IMR-90 (cell line): ENCODE data around the gene BRME1. TPM values are rescaled to one million over a fixed set of nuclear protein-coding genes. Genes with fewer than 3 reads are reported as not detected.

Experiments
- ATAC-seq: fragments of 200-7000 bp; cut with Tn5 transposase; 2 replicates; pipeline ENCODE4 v1.9.1; 2020; ENCODE audit warnings: low read depth, mild to moderate bottlenecking, moderate library complexity
- BruUV-seq: library from RNA; stranded (reverse); fragments of 400-500 nt; replicated peaks from 2 replicates; lab custom pipeline; 2021; lab: Mats Ljungman, UMichigan
- CTCF ChIA-PET: fragments of 300-600 bp; formaldehyde crosslinking; extraction: SDS; loops from one replicate; lab custom pipeline; 2021; ENCODE audit warnings: antibody characterized with exemption; lab: Yijun Ruan, JAX
- POLR2A ChIA-PET: fragments of 300-600 bp; sonication (Branson Sonifier 250); formaldehyde crosslinking; loops from one replicate; lab custom pipeline; 2022; ENCODE audit warnings: antibody characterized with exemption; ENCODE audit not compliant: unreplicated experiment; lab: Charles Lee
- DNase-seq: peaks from one replicate; pipeline ENCODE4 v3.0.0; 2013
- H2AFZ ChIP-seq: replicated peaks from 2 replicates; pipeline ENCODE3; 2013; ENCODE audit warnings: low read length, mild to moderate bottlenecking; ENCODE audit not compliant: poor library complexity
- H2AK5ac ChIP-seq: 2 replicates; pipeline ENCODE4 v1.6.1; 2013; ENCODE audit warnings: low read depth, low read length, inconsistent platforms
- H2AK9ac ChIP-seq: replicated peaks from 2 replicates; pipeline ENCODE3; 2013; ENCODE audit warnings: mild to moderate bottlenecking, low read depth, low read length, moderate library complexity; ENCODE audit not compliant: poor library complexity
- H2BK120ac ChIP-seq: 2 replicates; pipeline ENCODE4 v1.6.1; 2013; ENCODE audit warnings: low read depth, low read length, inconsistent platforms
- H2BK15ac ChIP-seq: 3 replicates; pipeline ENCODE4 v1.6.1; 2013; ENCODE audit warnings: low read depth, low read length, inconsistent platforms
- H2BK20ac ChIP-seq: 2 replicates; pipeline ENCODE4 v1.6.1; 2013; ENCODE audit warnings: low read depth, mild to moderate bottlenecking, inconsistent platforms, low read length, moderate library complexity
- H2BK5ac ChIP-seq: 2 replicates; pipeline ENCODE4 v1.6.1; 2013; ENCODE audit warnings: mild to moderate bottlenecking, low read depth, low read length, inconsistent platforms; ENCODE audit not compliant: poor library complexity, severe bottlenecking
- H3K14ac ChIP-seq: replicated peaks from 2 replicates; pipeline ENCODE4 v1.6.1; 2013; ENCODE audit warnings: low read depth, low read length, inconsistent platforms
- H3K18ac ChIP-seq: 2 replicates; pipeline ENCODE4 v1.6.1; 2013; ENCODE audit warnings: low read depth, low read length, control low read depth
- H3K23ac ChIP-seq: 2 replicates; pipeline ENCODE4 v1.6.1; 2013; ENCODE audit warnings: low read depth, low read length, inconsistent platforms
- H3K27ac ChIP-seq: 2 replicates; pipeline ENCODE4 v1.5.1; 2013; ENCODE audit warnings: mild to moderate bottlenecking, control low read depth, low read length; ENCODE audit not compliant: insufficient read depth
- H3K27me3 ChIP-seq: 2 replicates; pipeline ENCODE4 v1.6.1; 2013; ENCODE audit warnings: low read length; ENCODE audit not compliant: control insufficient read depth, insufficient read depth
- H3K36me3 ChIP-seq: 2 replicates; pipeline ENCODE4 v1.6.1; 2013; ENCODE audit warnings: low read length, mixed read lengths; ENCODE audit not compliant: control insufficient read depth, insufficient read depth
- H3K4ac ChIP-seq: 2 replicates; pipeline ENCODE4 v1.6.1; 2013; ENCODE audit warnings: low read depth, low read length, inconsistent platforms
- H3K4me1 ChIP-seq: 2 replicates; pipeline ENCODE4 v1.6.1; 2013; ENCODE audit warnings: low read length, mixed read lengths; ENCODE audit not compliant: control insufficient read depth, insufficient read depth
- H3K4me2 ChIP-seq: 2 replicates; pipeline ENCODE4 v1.6.1; 2013; ENCODE audit warnings: low read depth, mild to moderate bottlenecking, control low read depth, low read length, moderate library complexity
- H3K4me3 ChIP-seq: 2 replicates; pipeline ENCODE4 v1.5.1; 2013; ENCODE audit warnings: low read depth, mild to moderate bottlenecking, control low read depth, low read length, moderate library complexity; ENCODE audit not compliant: insufficient read depth
- H3K56ac ChIP-seq: 2 replicates; pipeline ENCODE4 v1.6.1; 2013; ENCODE audit warnings: low read length, inconsistent platforms; ENCODE audit not compliant: insufficient read depth; ENCODE audit errors: extremely low read depth
- H3K79me1 ChIP-seq, 2 experiments: 2 replicates each; pipeline ENCODE4 v1.6.1; 2013; ENCODE audit warnings: low read length in 2 of 2, inconsistent platforms in 1 of 2, low read depth in 1 of 2
- H3K9ac ChIP-seq: 2 replicates; pipeline ENCODE4 v1.6.1; 2013; ENCODE audit warnings: low read depth, low read length, control low read depth
- H3K9me1 ChIP-seq: 2 replicates; pipeline ENCODE4 v1.6.1; 2013; ENCODE audit warnings: low read length, inconsistent platforms; ENCODE audit not compliant: insufficient read depth
- H3K9me3 ChIP-seq: 2 replicates; pipeline ENCODE4 v1.6.1; 2013; ENCODE audit warnings: low read length; ENCODE audit not compliant: control insufficient read depth, insufficient read depth
- H4K20me1 ChIP-seq: 2 replicates; pipeline ENCODE4 v1.6.1; 2013; ENCODE audit warnings: low read length, inconsistent platforms; ENCODE audit not compliant: insufficient read depth
- H4K5ac ChIP-seq: 2 replicates; pipeline ENCODE4 v1.6.1; 2013; ENCODE audit warnings: mild to moderate bottlenecking, low read depth, low read length, control low read depth
- H4K8ac ChIP-seq, 2 experiments: 2 replicates each; pipeline ENCODE4 v1.6.1; 2013; ENCODE audit warnings: low read depth in 2 of 2, low read length in 2 of 2, control low read depth in 1 of 2, inconsistent platforms in 1 of 2
- H4K91ac ChIP-seq: 2 replicates; pipeline ENCODE4 v1.6.1; 2013; ENCODE audit warnings: low read depth, low read length, inconsistent platforms; ENCODE audit not compliant: insufficient read depth
- FOS ChIP-seq: fragments of 150-350 bp; IDR thresholded peaks from 2 replicates; pipeline ENCODE4 v1.6.1; 2016; ENCODE audit warnings: low read depth, low read length
- MAFK ChIP-seq: IDR thresholded peaks from 2 replicates; pipeline ENCODE4 v1.6.1; 2012; ENCODE audit warnings: low read depth, low read length, improper control_type of control experiment
- MAZ ChIP-seq: IDR thresholded peaks from 2 replicates; pipeline ENCODE4 v1.6.1; 2012; ENCODE audit warnings: low read depth, mild to moderate bottlenecking, low read length, improper control_type of control experiment, moderate library complexity, borderline replicate concordance
- MXI1 ChIP-seq: IDR thresholded peaks from 2 replicates; pipeline ENCODE4 v1.6.1; 2012; ENCODE audit warnings: low read depth, mild to moderate bottlenecking, low read length, moderate library complexity, borderline replicate concordance
- POLR2A ChIP-seq: IDR thresholded peaks from 2 replicates; pipeline ENCODE4 v1.6.1; 2012; ENCODE audit warnings: mild to moderate bottlenecking, low read depth, low read length
- USF2 ChIP-seq: fragments of 150-350 bp; IDR thresholded peaks from 2 replicates; pipeline ENCODE4 v1.6.1; 2017; ENCODE audit warnings: mild to moderate bottlenecking, antibody characterized with exemption, low read length, low read depth
- WGBS, 2 experiments: methylation state at CpG; one replicate each; pipeline versions ENCODE4 v1.1.5 to v1.1.7; 2013; ENCODE audit warnings: missing lambda C conversion rate in 2 of 2; ENCODE audit not compliant: insufficient read length in 1 of 2; ENCODE audit errors: extremely low coverage in 2 of 2; 5-methylcytosine and 5-hydroxymethylcytosine counted together
- dilution Hi-C: fragments of 300-500 bp; cut with HindIII; formaldehyde crosslinking; loops from one replicate; pipeline ENCODE4 v1.14.3; 2018; ENCODE audit warnings: low sequenced_read_pairs; ENCODE audit not compliant: unreplicated experiment
- in situ Hi-C: fragments of 300-500 bp; cut with MboI; formaldehyde crosslinking; loops from 3 replicates; pipeline ENCODE4 v1.14.3; 2019; ENCODE audit warnings: low sequenced_read_pairs, inconsistent platforms, mixed read lengths
- intact Hi-C: fragments of 100-400 bp; cut with micrococcal nuclease; formaldehyde crosslinking; loops from 2 replicates; pipeline ENCODE4 v1.10.0; 2022
- polyA plus RNA-seq, 3 experiments: library from polyadenylated mRNA; depleted of rRNA; stranded (reverse); fragments of >200 nt; gene quantifications; 2 replicates each; pipeline ENCODE4 v1.2.3, GENCODE V29; 2012; ENCODE audit warnings: low replicate concordance in 1 of 3
- total RNA-seq: library from RNA; depleted of rRNA; stranded (reverse); fragments of >200 nt; gene quantifications from 2 replicates; pipeline ENCODE4 v1.2.3, GENCODE V29; 2012

Gene BRME1
- total and polyA plus RNA-seq, 2 of the 4 experiments (the other 2 are of a cell fraction): 0.18 to 0.38 TPM

GRCh38 chr19:13890136-13890535 is 15.8 kb downstream of the BRME1 start:
- Histone ChIP-seq H3K27me3 (no peaks in the 10 kb centered on the region; the same call in 1 of the 2 replicates), H2AK9ac (no peak overlapping the region), H3K9me3 (no peaks in the 10 kb centered on the region), H4K8ac (no peak overlapping the region), H2BK15ac (no peak overlapping the region), H4K91ac (no peak overlapping the region), H3K36me3 (no peaks in the 10 kb centered on the region), H2AK5ac (no peak overlapping the region), H3K4me2 (no peak overlapping the region), H3K79me1 (no peaks in the 10 kb centered on the region), H3K4me3 (no peak overlapping the region), H3K9me1 (no peaks in the 10 kb centered on the region), H2BK5ac (no peak overlapping the region), H3K4me1 (no peaks in the 10 kb centered on the region), H3K4ac (no peak overlapping the region), H3K23ac (no peak overlapping the region), H4K5ac (no peak overlapping the region), H2BK20ac (no peak overlapping the region), H2BK120ac (no peak overlapping the region), H3K18ac (no peak overlapping the region), H3K56ac (no peak overlapping the region), H3K14ac (no peak overlapping the region), H3K9ac (no peak overlapping the region), H3K27ac (no peak overlapping the region), H4K20me1 (no peaks in the 10 kb centered on the region), H2AFZ (no peak overlapping the region)
- ChIA-PET POLR2A (no interaction called here), CTCF (no interaction called here)
- no TSS peak for BruUV-seq
- no peak for ATAC-seq
- 85% methylated on average over 9 of the region's 13 CpGs; no CpG with 5 or more reads in 1 of the 2 experiments for WGBS, 2 experiments
- no peak for TF ChIP-seq MXI1
- TF ChIP-seq MAZ: no peak
- TF ChIP-seq POLR2A: no peak
- no peak for TF ChIP-seq FOS
- no peak for TF ChIP-seq USF2
- no peak for TF ChIP-seq MAFK
- no peak for DNase-seq
- dilution Hi-C loops: no loop called here
- in situ Hi-C loops: loop anchor here (25.0 kb wide), 1 partner anchor 447 kb away; no protein-coding TSS in a partner anchor
- intact Hi-C loops: no loop called here
